ENCODE data around the gene CISH.

GRCh38 chr3:50573566-50574443, 37.8 kb downstream of the CISH start:
- no peak for TF ChIP-seq CTCF (conservative IDR thresholded peaks at IDR 0.05)
- no peak for TF ChIP-seq ZFX (IDR thresholded peaks at IDR 0.05)
